SU-DHL-6 (cell line): ENCODE results near the gene MIF.

ENCODE experiments used
- CTCF ChIP-seq: fragments of 200-600 bp; sonication (generic); IDR thresholded peaks from one replicate; pipeline ENCODE4 v1.5.1; 2017; ENCODE audit warnings: antibody characterized with exemption, mild to moderate bottlenecking, low read length, moderate library complexity; ENCODE audit not compliant: insufficient read depth, poor library complexity, severe bottlenecking
- EZH2phosphoT487 ChIP-seq: fragments of 200-600 bp; sonication (generic), shearing (Covaris generic); conservative IDR thresholded peaks from 2 replicates; pipeline ENCODE4 v1.6.1; 2018; ENCODE audit warnings: mild to moderate bottlenecking, antibody characterized with exemption, low read length, moderate library complexity, mixed read lengths

- no peak for TF ChIP-seq CTCF
- no peak for TF ChIP-seq EZH2phosphoT487
Observed at GRCh38 chr22:23903328-23903971, 9.3 kb downstream of the MIF start.
